ENCODE data around the gene EBPL.

The EBPL gene

DNA sequence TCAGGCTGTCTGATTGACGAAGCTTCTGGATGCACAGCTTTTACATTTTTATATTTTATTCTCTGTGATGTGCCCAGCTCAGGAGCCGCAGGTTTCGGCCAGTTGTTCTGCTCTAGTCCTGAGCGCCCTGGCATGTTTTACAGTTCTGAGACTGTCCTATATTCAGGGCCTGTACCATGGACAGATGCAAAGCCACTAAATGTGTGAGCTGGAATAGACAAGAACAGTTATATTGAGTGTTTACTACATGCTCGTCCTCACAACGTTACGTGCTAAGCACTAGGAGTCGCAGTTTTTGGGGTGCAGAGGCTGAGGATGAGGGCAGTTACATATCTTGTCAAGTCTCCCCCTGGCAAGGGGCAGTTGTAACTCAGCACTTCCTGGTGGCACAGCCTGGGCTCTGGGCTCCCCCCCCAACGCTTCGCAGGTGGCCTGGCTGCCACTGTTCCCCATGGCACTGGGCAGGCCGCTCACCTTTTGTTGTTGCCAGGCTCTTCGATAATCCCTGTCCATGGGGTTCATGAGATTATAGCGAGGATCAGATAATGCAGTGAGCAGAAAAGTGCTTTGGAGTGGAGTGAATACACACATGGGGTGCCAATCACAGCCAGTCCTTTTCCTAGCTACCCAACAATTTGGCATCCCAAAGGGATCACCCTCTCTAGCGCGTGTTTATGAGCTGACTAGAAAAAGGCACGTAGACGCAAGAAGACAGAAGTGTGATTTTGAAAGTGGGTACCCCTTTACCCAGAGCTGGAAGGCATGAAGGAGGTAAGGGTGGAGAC lies 39.5 kb downstream of the EBPL start:
- no peaks in the 10 kb centered on the region for H3K9me3 ChIP-seq (ENCODE audit: control insufficient read depth, insufficient read depth, low read depth, low read length)
- TF ChIP-seq, protein P1, sequence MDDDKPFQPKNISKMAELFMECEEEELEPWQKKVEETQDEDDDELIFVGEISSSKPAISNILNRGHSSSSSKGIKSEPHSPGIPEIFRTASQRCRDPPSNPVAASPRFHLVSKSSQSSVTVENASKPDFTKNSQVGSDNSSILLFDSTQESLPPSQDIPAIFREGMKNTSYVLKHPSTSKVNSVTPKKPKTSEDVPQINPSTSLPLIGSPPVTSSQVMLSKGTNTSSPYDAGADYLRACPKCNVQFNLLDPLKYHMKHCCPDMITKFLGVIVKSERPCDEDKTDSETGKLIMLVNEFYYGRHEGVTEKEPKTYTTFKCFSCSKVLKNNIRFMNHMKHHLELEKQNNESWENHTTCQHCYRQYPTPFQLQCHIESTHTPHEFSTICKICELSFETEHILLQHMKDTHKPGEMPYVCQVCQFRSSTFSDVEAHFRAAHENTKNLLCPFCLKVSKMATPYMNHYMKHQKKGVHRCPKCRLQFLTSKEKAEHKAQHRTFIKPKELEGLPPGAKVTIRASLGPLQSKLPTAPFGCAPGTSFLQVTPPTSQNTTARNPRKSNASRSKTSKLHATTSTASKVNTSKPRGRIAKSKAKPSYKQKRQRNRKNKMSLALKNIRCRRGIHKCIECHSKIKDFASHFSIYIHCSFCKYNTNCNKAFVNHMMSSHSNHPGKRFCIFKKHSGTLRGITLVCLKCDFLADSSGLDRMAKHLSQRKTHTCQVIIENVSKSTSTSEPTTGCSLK (tag by site-specific recombination; IDR thresholded peaks at IDR 0.05) = no peak
- TF ChIP-seq REST (tag by site-specific recombination; IDR thresholded peaks at IDR 0.05) = peak; percentile 69
- ChIA-PET POLR2A (no interaction called here), CTCF (interaction anchor here (0.6 to 1.9 kb wide), 4 partner anchors 20 to 284 kb away, joined by 3 to 4 read pairs (median 4); partner anchors contain the start of gene SPRYD7)
- H3K4me3 ChIP-seq (ENCODE audit: low read depth, low read length) = no peak overlapping the region
- no peaks in the 10 kb centered on the region for H3K36me3 ChIP-seq (ENCODE audit: control insufficient read depth in 2 of 2, insufficient read depth in 1 of 2, low read length in 2 of 2)
- H3K4me1 ChIP-seq (ENCODE audit: control insufficient read depth, insufficient read depth, low read length) = no peaks in the 10 kb centered on the region
- H3K27ac ChIP-seq (ENCODE audit: extremely low read depth, low read depth, low read length) = no peak overlapping the region

GRCh38 chr13:49649963-49650312 lies 41.3 kb downstream of the EBPL start:
- TF ChIP-seq WT1 (tag by site-specific recombination; IDR thresholded peaks at IDR 0.05) = no peak
- TF ChIP-seq ZNF560 (tag by site-specific recombination; IDR thresholded peaks at IDR 0.05; ENCODE audit: borderline replicate concordance) = no peak
- no peak for TF ChIP-seq ZNF169 (tag by site-specific recombination; IDR thresholded peaks at IDR 0.05)
- TF ChIP-seq, protein P1 (tag by site-specific recombination; IDR thresholded peaks at IDR 0.05) = no peak
- TF ChIP-seq ZNF214 (tag by site-specific recombination; IDR thresholded peaks at IDR 0.05; ENCODE audit: borderline replicate concordance) = no peak
- TF ChIP-seq HIC1 (tag by site-specific recombination; IDR thresholded peaks at IDR 0.05) = no peak
- TF ChIP-seq, protein P2, sequence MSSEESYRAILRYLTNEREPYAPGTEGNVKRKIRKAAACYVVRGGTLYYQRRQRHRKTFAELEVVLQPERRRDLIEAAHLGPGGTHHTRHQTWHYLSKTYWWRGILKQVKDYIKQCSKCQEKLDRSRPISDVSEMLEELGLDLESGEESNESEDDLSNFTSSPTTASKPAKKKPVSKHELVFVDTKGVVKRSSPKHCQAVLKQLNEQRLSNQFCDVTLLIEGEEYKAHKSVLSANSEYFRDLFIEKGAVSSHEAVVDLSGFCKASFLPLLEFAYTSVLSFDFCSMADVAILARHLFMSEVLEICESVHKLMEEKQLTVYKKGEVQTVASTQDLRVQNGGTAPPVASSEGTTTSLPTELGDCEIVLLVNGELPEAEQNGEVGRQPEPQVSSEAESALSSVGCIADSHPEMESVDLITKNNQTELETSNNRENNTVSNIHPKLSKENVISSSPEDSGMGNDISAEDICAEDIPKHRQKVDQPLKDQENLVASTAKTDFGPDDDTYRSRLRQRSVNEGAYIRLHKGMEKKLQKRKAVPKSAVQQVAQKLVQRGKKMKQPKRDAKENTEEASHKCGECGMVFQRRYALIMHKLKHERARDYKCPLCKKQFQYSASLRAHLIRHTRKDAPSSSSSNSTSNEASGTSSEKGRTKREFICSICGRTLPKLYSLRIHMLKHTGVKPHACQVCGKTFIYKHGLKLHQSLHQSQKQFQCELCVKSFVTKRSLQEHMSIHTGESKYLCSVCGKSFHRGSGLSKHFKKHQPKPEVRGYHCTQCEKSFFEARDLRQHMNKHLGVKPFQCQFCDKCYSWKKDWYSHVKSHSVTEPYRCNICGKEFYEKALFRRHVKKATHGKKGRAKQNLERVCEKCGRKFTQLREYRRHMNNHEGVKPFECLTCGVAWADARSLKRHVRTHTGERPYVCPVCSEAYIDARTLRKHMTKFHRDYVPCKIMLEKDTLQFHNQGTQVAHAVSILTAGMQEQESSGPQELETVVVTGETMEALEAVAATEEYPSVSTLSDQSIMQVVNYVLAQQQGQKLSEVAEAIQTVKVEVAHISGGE (tag by site-specific recombination; conservative IDR thresholded peaks at IDR 0.05; ENCODE audit: low read depth) = no peak
- no peak for TF ChIP-seq ZNF549 (tag by site-specific recombination; IDR thresholded peaks at IDR 0.05)
- TF ChIP-seq OVOL3 (tag by site-specific recombination; IDR thresholded peaks at IDR 0.05) = no peak
- TF ChIP-seq ZNF660 (tag by site-specific recombination; IDR thresholded peaks at IDR 0.05) = no peak
- TF ChIP-seq ATF2 (tag by site-specific recombination; IDR thresholded peaks at IDR 0.05; ENCODE audit: low read depth) = no peak
- TF ChIP-seq ZNF621 (tag by site-specific recombination; IDR thresholded peaks at IDR 0.05) = no peak
- no peak for TF ChIP-seq TRIM28 (IDR thresholded peaks at IDR 0.05; ENCODE audit: borderline replicate concordance, low read length)
- TF ChIP-seq ZNF571 (tag by site-specific recombination; IDR thresholded peaks at IDR 0.05) = no peak
- Histone ChIP-seq H3K27ac (ENCODE audit: extremely low read depth, low read depth, low read length) (no peak overlapping the region), H3K4me1 (ENCODE audit: control insufficient read depth, insufficient read depth, low read length) (no peaks in the 10 kb centered on the region), H3K4me3 (ENCODE audit: low read depth, low read length) (no peak overlapping the region), H3K9me3 (ENCODE audit: control insufficient read depth, insufficient read depth, low read depth, low read length) (no peaks in the 10 kb centered on the region), H3K36me3 (ENCODE audit: control insufficient read depth in 2 of 2, insufficient read depth in 1 of 2, low read length in 2 of 2) (no peaks in the 10 kb centered on the region)
- ChIA-PET CTCF (interaction anchor here (0.6 to 1.1 kb wide), 2 partner anchors 19 to 626 kb away, joined by 3 to 5 read pairs; no protein-coding TSS in a partner anchor), POLR2A (no interaction called here)
